Measurements from ENCODE around the gene SCTR. TPM values are rescaled to one million over a fixed set of nuclear protein-coding genes. Genes with fewer than 3 reads are reported as not detected.

SCTR gene
- polyA plus RNA-seq, 3 donors, result not detected

- no peak overlapping the region for H2AFZ ChIP-seq (ENCODE audit: insufficient read depth, low read depth, low read length, poor library complexity, severe bottlenecking)
- Mint-ChIP-seq H3K27me3 (ENCODE audit: low read depth in 3 of 3) (peaks cover 0 to 4% (median 4%) of the 10 kb centered on the region in 3 donors), H3K4me1 (peaks cover 2% of the 10 kb centered on the region), H3K4me3 (no peak overlapping the region), H3K27ac (no peak overlapping the region), H3K36me3 (no peaks in the 10 kb centered on the region), H3K9me3 (no peaks in the 10 kb centered on the region)
- intact Hi-C loops (cut with micrococcal nuclease), result no loop called here
- no peak overlapping the region for H3K9ac ChIP-seq (ENCODE audit: insufficient read depth, low read length, poor library complexity, severe bottlenecking)
- H3K9me3 ChIP-seq (replicated peaks in 1 of 2; ENCODE audit: control insufficient read depth in 1 of 2, insufficient read depth in 1 of 2, low read length in 2 of 2), result no peaks in the 10 kb centered on the region
- no peak overlapping the region for H3K4me2 ChIP-seq (replicated peaks; ENCODE audit: extremely low read depth, low read length, poor library complexity, severe bottlenecking)
- no peaks in the 10 kb centered on the region for H4K20me1 ChIP-seq (ENCODE audit: insufficient read depth, low read length)
- H3K36me3 ChIP-seq (replicated peaks in 1 of 2; ENCODE audit: control insufficient read depth in 1 of 2, insufficient read depth in 2 of 2, low read length in 2 of 2), result no peaks in the 10 kb centered on the region
- TF ChIP-seq CTCF (IDR thresholded peaks at IDR 0.05), result no peak
- no peak overlapping the region for H3K4me3 ChIP-seq (replicated peaks in 1 of 3; ENCODE audit: low read depth in 2 of 3, low read length in 3 of 3)
- no peaks in the 10 kb centered on the region for H3K27me3 ChIP-seq (ENCODE audit: control insufficient read depth in 2 of 2, insufficient read depth in 2 of 2, low read length in 2 of 2)
- no peaks in the 10 kb centered on the region for H3K79me2 ChIP-seq (ENCODE audit: insufficient read depth, low read length)
- no peaks in the 10 kb centered on the region for H3K4me1 ChIP-seq (ENCODE audit: control insufficient read depth in 1 of 2, insufficient read depth in 2 of 2, low read length in 2 of 2)
- DNase-seq, result no peak
- no peak overlapping the region for H3K27ac ChIP-seq (ENCODE audit: low read depth in 1 of 2, low read length in 2 of 2)
- WGBS (ENCODE audit: insufficient coverage), result 79% methylated on average over 9 of the region's 9 CpGs
Observed at GRCh38 chr2:119477113-119477505, 47.2 kb downstream of the SCTR start.

- Mint-ChIP-seq H3K4me3 (no peak overlapping the region), H3K36me3 (no peaks in the 10 kb centered on the region), H3K27ac (no peak overlapping the region), H3K27me3 (ENCODE audit: low read depth in 3 of 3) (peaks cover 0 to 4% (median 4%) of the 10 kb centered on the region in 3 donors), H3K4me1 (peaks cover 2% of the 10 kb centered on the region), H3K9me3 (no peaks in the 10 kb centered on the region)
- intact Hi-C loops (cut with micrococcal nuclease), result no loop called here
- no peaks in the 10 kb centered on the region for H3K4me1 ChIP-seq (ENCODE audit: control insufficient read depth in 1 of 2, insufficient read depth in 2 of 2, low read length in 2 of 2)
- no peaks in the 10 kb centered on the region for H4K20me1 ChIP-seq (ENCODE audit: insufficient read depth, low read length)
- peak; percentile 16 to 42 (median 19) for DNase-seq
- no peaks in the 10 kb centered on the region for H3K9me3 ChIP-seq (replicated peaks in 1 of 2; ENCODE audit: control insufficient read depth in 1 of 2, insufficient read depth in 1 of 2, low read length in 2 of 2)
- no peak overlapping the region for H3K9ac ChIP-seq (ENCODE audit: insufficient read depth, low read length, poor library complexity, severe bottlenecking)
- H3K36me3 ChIP-seq (replicated peaks in 1 of 2; ENCODE audit: control insufficient read depth in 1 of 2, insufficient read depth in 2 of 2, low read length in 2 of 2), result no peaks in the 10 kb centered on the region
- no peak overlapping the region for H3K27ac ChIP-seq (ENCODE audit: low read depth in 1 of 2, low read length in 2 of 2)
- no peak overlapping the region for H3K4me3 ChIP-seq (replicated peaks in 1 of 3; ENCODE audit: low read depth in 2 of 3, low read length in 3 of 3)
- H3K79me2 ChIP-seq (ENCODE audit: insufficient read depth, low read length), result no peaks in the 10 kb centered on the region
- whole genome bisulfite sequencing (ENCODE audit: insufficient coverage), result 20% methylated on average over 16 of the region's 20 CpGs
- no peak overlapping the region for H2AFZ ChIP-seq (ENCODE audit: insufficient read depth, low read depth, low read length, poor library complexity, severe bottlenecking)
- no peak overlapping the region for H3K4me2 ChIP-seq (replicated peaks; ENCODE audit: extremely low read depth, low read length, poor library complexity, severe bottlenecking)
- TF ChIP-seq CTCF (IDR thresholded peaks at IDR 0.05), result peak; percentile 92
- H3K27me3 ChIP-seq (ENCODE audit: control insufficient read depth in 2 of 2, insufficient read depth in 2 of 2, low read length in 2 of 2), result no peaks in the 10 kb centered on the region
Observed at GRCh38 chr2:119476301-119477112, 47.8 kb downstream of the SCTR start.

All from CD14-positive monocyte (primary cell).